Daoy (cell line): Measurements from ENCODE around the gene DAZ2. TPM values are rescaled to one million over a fixed set of nuclear protein-coding genes. Genes with fewer than 3 reads are reported as not detected.
"Not testable (repeated sequence)": the region's sequence is repeated elsewhere in the genome, so short reads cannot be mapped to it uniquely, and the experiment has no call there.

ENCODE experiments used
- DNase-seq: peaks from one replicate; pipeline ENCODE4 v3.0.0-alpha.2; 2015; ENCODE audit warnings: low read depth
- total RNA-seq: library from RNA; depleted of rRNA; stranded (reverse); fragments of >200 nt; shearing (Covaris generic); gene quantifications from 2 replicates; pipeline ENCODE4 v1.2.3, GENCODE V29; 2014; rRNA removed

Gene DAZ2, protein sequence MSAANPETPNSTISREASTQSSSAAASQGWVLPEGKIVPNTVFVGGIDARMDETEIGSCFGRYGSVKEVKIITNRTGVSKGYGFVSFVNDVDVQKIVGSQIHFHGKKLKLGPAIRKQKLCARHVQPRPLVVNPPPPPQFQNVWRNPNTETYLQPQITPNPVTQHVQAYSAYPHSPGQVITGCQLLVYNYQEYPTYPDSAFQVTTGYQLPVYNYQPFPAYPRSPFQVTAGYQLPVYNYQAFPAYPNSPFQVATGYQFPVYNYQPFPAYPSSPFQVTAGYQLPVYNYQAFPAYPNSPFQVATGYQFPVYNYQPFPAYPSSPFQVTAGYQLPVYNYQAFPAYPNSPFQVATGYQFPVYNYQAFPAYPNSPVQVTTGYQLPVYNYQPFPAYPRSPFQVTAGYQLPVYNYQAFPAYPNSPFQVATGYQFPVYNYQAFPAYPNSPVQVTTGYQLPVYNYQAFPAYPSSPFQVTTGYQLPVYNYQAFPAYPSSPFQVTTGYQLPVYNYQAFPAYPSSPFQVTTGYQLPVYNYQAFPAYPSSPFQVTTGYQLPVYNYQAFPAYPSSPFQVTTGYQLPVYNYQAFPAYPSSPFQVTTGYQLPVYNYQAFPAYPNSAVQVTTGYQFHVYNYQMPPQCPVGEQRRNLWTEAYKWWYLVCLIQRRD
- 0.03 and 1.6 TPM in 2 replicates for total RNA-seq

DNA sequence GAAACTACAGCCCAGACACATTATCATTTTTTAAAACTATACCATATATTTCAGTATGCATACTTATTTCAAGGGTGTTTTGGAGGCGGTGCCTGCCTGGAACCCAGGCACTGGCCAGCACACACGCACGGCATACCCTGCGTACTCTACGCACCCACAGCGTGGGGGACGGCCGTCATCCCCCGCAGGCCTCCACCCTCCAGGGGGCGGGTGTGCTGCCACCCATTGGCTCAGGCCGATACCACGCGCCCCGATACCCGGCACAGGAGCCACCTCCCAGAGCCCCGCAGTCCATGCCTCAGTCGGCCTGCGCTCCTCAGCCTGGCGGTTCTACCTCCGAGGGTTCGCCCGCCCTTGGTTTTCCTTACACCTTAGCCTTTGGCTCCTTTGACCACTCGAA lies at the start of gene DAZ2:
Gene DAZ2 (plus strand): TSS at position 301 of the 400 bp plus-strand sequence. CDS start 208 bp downstream, outside the sequence.
- DNase-seq = not testable (repeated sequence)

DNA sequence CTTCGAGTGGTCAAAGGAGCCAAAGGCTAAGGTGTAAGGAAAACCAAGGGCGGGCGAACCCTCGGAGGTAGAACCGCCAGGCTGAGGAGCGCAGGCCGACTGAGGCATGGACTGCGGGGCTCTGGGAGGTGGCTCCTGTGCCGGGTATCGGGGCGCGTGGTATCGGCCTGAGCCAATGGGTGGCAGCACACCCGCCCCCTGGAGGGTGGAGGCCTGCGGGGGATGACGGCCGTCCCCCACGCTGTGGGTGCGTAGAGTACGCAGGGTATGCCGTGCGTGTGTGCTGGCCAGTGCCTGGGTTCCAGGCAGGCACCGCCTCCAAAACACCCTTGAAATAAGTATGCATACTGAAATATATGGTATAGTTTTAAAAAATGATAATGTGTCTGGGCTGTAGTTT lies 20.4 kb upstream of the DAZ2 start, which contains the start of gene DAZ1:
Gene DAZ1 (minus strand): TSS at position 101 of the 400 bp plus-strand sequence. CDS start 208 bp downstream, outside the sequence.
- not testable (repeated sequence) for DNase-seq

DNA sequence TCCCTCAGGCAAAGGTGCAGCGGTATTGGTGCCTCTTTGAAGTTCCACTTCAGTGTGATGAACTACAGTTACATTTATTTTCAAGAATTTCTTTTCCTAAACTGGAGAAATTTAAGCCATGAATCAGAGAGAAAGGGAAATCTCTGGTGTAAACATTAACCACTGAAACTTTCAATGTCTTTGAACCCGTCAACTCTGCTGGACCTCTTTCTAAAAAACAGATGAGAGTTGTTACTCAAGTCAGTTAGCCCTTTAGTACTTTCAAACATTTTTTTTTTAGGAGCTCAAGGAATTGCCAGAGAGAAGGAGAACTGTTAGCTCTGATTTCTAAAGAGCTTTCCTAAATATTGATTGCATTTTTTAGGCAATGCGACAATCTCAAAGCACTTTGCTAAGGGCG lies 11.9 kb upstream of the DAZ2 start:
- DNase-seq = not testable (repeated sequence)

DNA sequence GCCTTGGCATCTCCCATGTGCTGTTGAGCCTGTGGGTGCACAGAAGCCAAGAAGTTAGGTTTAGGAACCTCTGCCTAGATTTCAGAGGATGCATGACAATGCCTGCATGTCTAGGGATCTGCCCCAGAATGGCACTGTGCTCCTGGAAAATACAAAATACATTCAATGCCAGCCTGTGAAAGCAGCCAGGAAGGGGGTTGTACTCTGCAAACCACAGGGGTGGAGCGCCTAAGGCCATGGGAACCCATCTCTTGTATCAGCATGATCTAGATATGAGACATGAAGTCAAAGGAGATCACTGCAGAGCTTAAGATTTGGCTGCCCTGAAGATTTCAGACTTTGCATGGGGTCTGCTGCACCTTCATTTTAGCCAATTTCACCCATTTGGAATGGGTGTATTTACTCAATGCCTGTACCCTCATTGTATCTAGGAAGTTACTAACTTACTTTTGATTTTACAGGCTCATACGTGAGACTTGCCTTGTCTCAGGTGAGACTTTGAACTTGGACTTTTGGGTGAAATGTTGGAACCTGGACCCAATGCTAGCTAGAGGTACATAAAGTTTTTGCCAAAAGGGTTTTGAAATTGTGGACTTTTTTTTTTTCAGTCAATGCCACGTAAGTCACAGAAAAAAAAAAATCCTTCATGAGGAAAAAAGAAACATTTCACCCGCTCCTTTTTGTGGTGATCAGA lies 9.4 kb upstream of the DAZ2 start:
- not testable (repeated sequence) for DNase-seq

DNA sequence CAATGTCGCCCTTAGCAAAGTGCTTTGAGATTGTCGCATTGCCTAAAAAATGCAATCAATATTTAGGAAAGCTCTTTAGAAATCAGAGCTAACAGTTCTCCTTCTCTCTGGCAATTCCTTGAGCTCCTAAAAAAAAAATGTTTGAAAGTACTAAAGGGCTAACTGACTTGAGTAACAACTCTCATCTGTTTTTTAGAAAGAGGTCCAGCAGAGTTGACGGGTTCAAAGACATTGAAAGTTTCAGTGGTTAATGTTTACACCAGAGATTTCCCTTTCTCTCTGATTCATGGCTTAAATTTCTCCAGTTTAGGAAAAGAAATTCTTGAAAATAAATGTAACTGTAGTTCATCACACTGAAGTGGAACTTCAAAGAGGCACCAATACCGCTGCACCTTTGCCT lies 8.7 kb upstream of the DAZ2 start:
- DNase-seq = not testable (repeated sequence)

Other genes starting within 250 kb of the DAZ2 start
- gene BPY2, start 235.3 kb upstream of the DAZ2 start, total RNA-seq = not detected in 2 replicates
- gene DAZ1, start 20.5 kb upstream of the DAZ2 start, total RNA-seq = 25.8 and 32.7 TPM in 2 replicates